K562 (cell line): ENCODE measurements around the gene POU2AF3. TPM values are rescaled to one million over a fixed set of nuclear protein-coding genes. Genes with fewer than 3 reads are reported as not detected.

Source experiments
- ATAC-seq: fragments of 200-7000 bp; cut with Tn5 transposase; 3 replicates; pipeline ENCODE4 v1.9.1; 2020; ENCODE audit warnings: moderate library complexity
- BruUV-seq: library from RNA; stranded (reverse); fragments of 400-500 nt; replicated peaks from 2 replicates; lab custom pipeline; 2021; lab: Mats Ljungman, UMichigan
- CTCF ChIA-PET: fragments of 300-600 bp; formaldehyde crosslinking; extraction: SDS; loops from one replicate; lab custom pipeline; 2021; ENCODE audit warnings: low intra/inter-chr PET ratio; lab: Yijun Ruan, JAX
- POLR2A ChIA-PET: fragments of 300-600, 350-650 bp; sonication (Branson Sonifier 250); formaldehyde crosslinking; extraction: SDS; loops from one replicate; lab custom pipeline; 2021; ENCODE audit warnings: antibody characterized with exemption, inconsistent platforms; lab: Yijun Ruan, JAX
- DNase-seq, 4 experiments: peaks; one replicate each; pipeline versions ENCODE4 v3.0.0 to v3.0.0-alpha.2; 2011 to 2018; ENCODE audit warnings: low spot score in 3 of 4, mixed read lengths in 3 of 4; ENCODE audit errors: extremely low read depth in 1 of 4
- FAIRE-seq: peaks from 2 replicates; lab custom pipeline; 2011; peaks lifted over from hg19 to GRCh38; lab: Jason Lieb, UNC
- H2AFZ ChIP-seq: 2 replicates; pipeline ENCODE4 v1.6.0; 2011; ENCODE audit warnings: low read depth, low read length, control low read depth, inconsistent platforms
- H3K27ac ChIP-seq: fragments of 200-600 bp; 3 replicates; pipeline ENCODE4 v1.8.0; 2011; ENCODE audit warnings: low read depth, mild to moderate bottlenecking, control low read depth, inconsistent platforms, low read length, moderate library complexity, mixed read lengths; ENCODE audit errors: extremely low read depth
- H3K27me3 ChIP-seq, 2 experiments: fragments of 300-600 bp in 1 of 2; 2 replicates in 1 of 2; 3 replicates in 1 of 2; pipeline versions ENCODE4 v1.6.0 to v1.8.0; 2011; ENCODE audit warnings: inconsistent platforms in 2 of 2, low read length in 2 of 2, mild to moderate bottlenecking in 1 of 2, mixed read lengths in 1 of 2, moderate library complexity in 1 of 2; ENCODE audit not compliant: control insufficient read depth in 2 of 2, insufficient read depth in 2 of 2
- H3K36me3 ChIP-seq: fragments of 300-600 bp; 3 replicates; pipeline ENCODE4 v1.8.0; 2011; ENCODE audit warnings: mild to moderate bottlenecking, low read length, inconsistent platforms; ENCODE audit not compliant: control insufficient read depth, insufficient read depth
- H3K4me1 ChIP-seq, 2 experiments: fragments of 200-600 bp in 1 of 2; replicated peaks in 1 of 2; 2 replicates in 1 of 2; 3 replicates in 1 of 2; pipeline versions ENCODE4 v1.5.1 to v1.8.0; 2011; ENCODE audit warnings: inconsistent platforms in 2 of 2, low read length in 2 of 2, mild to moderate bottlenecking in 1 of 2, mixed read lengths in 1 of 2, moderate library complexity in 1 of 2; ENCODE audit not compliant: control insufficient read depth in 2 of 2, insufficient read depth in 2 of 2
- H3K4me2 ChIP-seq: 2 replicates; pipeline ENCODE4 v1.6.1; 2011; ENCODE audit warnings: low read length, control low read depth, inconsistent platforms, mixed read lengths; ENCODE audit not compliant: insufficient read depth
- H3K4me3 ChIP-seq: fragments of 200-600 bp; sonication (generic), shearing (Covaris generic); 2 replicates; pipeline ENCODE4 v1.5.1; 2016; ENCODE audit warnings: control low read depth, inconsistent platforms
- H3K79me2 ChIP-seq: fragments of 200-600 bp; 3 replicates; pipeline ENCODE4 v1.8.0; 2011; ENCODE audit warnings: low read length, inconsistent platforms; ENCODE audit not compliant: control insufficient read depth, insufficient read depth
- H3K9ac ChIP-seq, 2 experiments: 2 replicates each; pipeline versions ENCODE4 v1.6.0 to v1.6.1; 2011; ENCODE audit warnings: low read depth in 2 of 2, low read length in 2 of 2, control low read depth in 1 of 2, inconsistent platforms in 1 of 2, mild to moderate bottlenecking in 1 of 2, mixed read lengths in 1 of 2; ENCODE audit not compliant: insufficient read depth in 1 of 2
- H3K9me1 ChIP-seq: one replicate; pipeline ENCODE4 v1.6.0; 2011; ENCODE audit warnings: inconsistent platforms, mild to moderate bottlenecking, low read length, moderate library complexity; ENCODE audit not compliant: control insufficient read depth, insufficient read depth
- H3K9me3 ChIP-seq: replicated peaks from 2 replicates; pipeline ENCODE4 v1.5.1; 2011; ENCODE audit warnings: low read depth, low read length, inconsistent platforms; ENCODE audit not compliant: control insufficient read depth, insufficient read depth
- H4K20me1 ChIP-seq: replicated peaks from 2 replicates; pipeline ENCODE4 v1.6.1; 2011; ENCODE audit warnings: low read length, inconsistent platforms, mixed read lengths; ENCODE audit not compliant: control insufficient read depth, insufficient read depth
- ATF1 ChIP-seq, 2 experiments: fragments of 450-650 bp in 1 of 2; IDR thresholded peaks; 2 replicates each; pipeline ENCODE4 v1.6.1; 2016; ENCODE audit warnings: missing compliant biosample characterization in 1 of 2, missing genetic modification characterization in 1 of 2
- CBX5 ChIP-seq: IDR thresholded peaks from 2 replicates; pipeline ENCODE4 v1.6.1; 2014; ENCODE audit warnings: low read depth, borderline replicate concordance
- CREM ChIP-seq: IDR thresholded peaks from 2 replicates; pipeline ENCODE4 v1.6.1; 2014; ENCODE audit warnings: antibody characterized with exemption, low read depth
- GABPB1 ChIP-seq: sonication (generic); formaldehyde crosslinking; IDR thresholded peaks from 2 replicates; pipeline ENCODE4 v1.8.0; 2022; ENCODE audit warnings: mild to moderate bottlenecking, missing genetic modification reagents
- HOXB6 ChIP-seq: fragments of 250-450 bp; sonication (Bioruptor Pico); IDR thresholded peaks from 2 replicates; pipeline ENCODE4 v1.5.1; 2022; ENCODE audit warnings: mild to moderate bottlenecking, borderline replicate concordance
- JUNB ChIP-seq: fragments of 450-650 bp; formaldehyde crosslinking; conservative IDR thresholded peaks from 2 replicates; pipeline ENCODE4 v1.4.0; 2020; ENCODE audit warnings: mild to moderate bottlenecking
- KDM1A ChIP-seq, 2 experiments: fragments of 450-650 bp; IDR thresholded peaks; 2 replicates each; pipeline ENCODE4 v1.6.1; 2016; ENCODE audit warnings: mild to moderate bottlenecking in 2 of 2
- MEF2D ChIP-seq: conservative IDR thresholded peaks from 2 replicates; pipeline ENCODE4 v1.6.1; 2016; ENCODE audit warnings: low read depth, missing genetic modification characterization, missing compliant biosample characterization
- TEAD2 ChIP-seq: fragments of 450-650 bp; IDR thresholded peaks from 2 replicates; pipeline ENCODE4 v1.6.1; 2016; ENCODE audit warnings: missing genetic modification characterization, control low read depth, missing compliant biosample characterization
- ZBTB7A ChIP-seq: IDR thresholded peaks from 2 replicates; pipeline ENCODE4 v1.6.1; 2011; ENCODE audit warnings: low read depth, mild to moderate bottlenecking, low read length, moderate library complexity, borderline replicate concordance; ENCODE audit not compliant: control insufficient read depth
- ZFP30 ChIP-seq: fragments of 250-450 bp; sonication (Bioruptor Pico); IDR thresholded peaks from 2 replicates; pipeline ENCODE4 v1.8.0; 2022; ENCODE audit warnings: moderate library complexity, mild to moderate bottlenecking, inconsistent platforms, borderline replicate concordance
- ZNF282 ChIP-seq: sonication (generic); formaldehyde crosslinking; IDR thresholded peaks from 2 replicates; pipeline ENCODE4 v1.8.1; 2023; ENCODE audit warnings: missing genetic modification reagents
- ZNF583 ChIP-seq: fragments of 250-450 bp; sonication (Bioruptor Pico); IDR thresholded peaks from 2 replicates; pipeline ENCODE4 v1.4.0; 2020
- ZNF717 ChIP-seq: fragments of 250-450 bp; sonication (Bioruptor Pico); IDR thresholded peaks from 2 replicates; pipeline ENCODE4 v1.5.0; 2021
- WGBS: fragments of 100-300 bp; shearing (Covaris generic); methylation state at CpG from one replicate; pipeline ENCODE4 v1.1.6; 2016; ENCODE audit warnings: low coverage, mixed read lengths; ENCODE audit not compliant: insufficient coverage; ENCODE audit errors: missing lambda C conversion rate; 5-methylcytosine and 5-hydroxymethylcytosine counted together
- in situ Hi-C: fragments of 300-500 bp; cut with MboI; formaldehyde crosslinking; loops from 4 replicates; pipeline ENCODE4 v1.15.0; 2018; ENCODE audit warnings: inconsistent platforms, mixed read lengths
- intact Hi-C: fragments of 100-400 bp; cut with micrococcal nuclease; formaldehyde crosslinking; loops from 2 replicates; pipeline ENCODE4 v1.14.2; 2022
- polyA plus RNA-seq, 8 experiments: library from polyadenylated mRNA; depleted of rRNA in 4 of 8; stranded (reverse) in 5 of 8; unstranded in 3 of 8; fragments of >200 nt; fragmentation: Nextera tagmentation in 2 of 8; fragmentation: Illumina TruSeq in 1 of 8; extraction: Ambion mirVana in 2 of 8; extraction: Trizol in 1 of 8; gene quantifications; 2 replicates each; pipeline versions ENCODE4 v1.2.1 to v1.2.3, GENCODE V29; 2011 to 2014; ENCODE audit warnings: inconsistent platforms in 1 of 8, missing spikeins in 1 of 8
- total RNA-seq, 7 experiments: library from RNA; depleted of rRNA in 6 of 7; stranded (reverse); fragments of >200 nt in 6 of 7; fragmentation: Illumina TruSeq in 2 of 7; extraction: Trizol in 2 of 7; gene quantifications; 2 replicates each; pipeline versions ENCODE4 v1.2.1 to v1.2.3, GENCODE V29; 2011 to 2021; ENCODE audit warnings: low replicate concordance in 1 of 7
- TF ChIP-seq, protein P1 (sequence below): fragments of 450-650 bp; IDR thresholded peaks from one replicate; pipeline ENCODE4 v1.6.1; 2018; ENCODE audit warnings: mild to moderate bottlenecking, moderate library complexity; ENCODE audit not compliant: partially characterized antibody
- TF ChIP-seq, protein P2 (sequence below): sonication (generic); formaldehyde crosslinking; IDR thresholded peaks from 2 replicates; pipeline ENCODE4 v1.9.0; 2022; ENCODE audit warnings: mild to moderate bottlenecking, missing genetic modification reagents

POU2AF3 gene
- total and polyA plus RNA-seq, 9 of the 15 experiments (the other 6 are each of a cell fraction or from before 2014, with no cell fraction given) = not detected

DNA sequence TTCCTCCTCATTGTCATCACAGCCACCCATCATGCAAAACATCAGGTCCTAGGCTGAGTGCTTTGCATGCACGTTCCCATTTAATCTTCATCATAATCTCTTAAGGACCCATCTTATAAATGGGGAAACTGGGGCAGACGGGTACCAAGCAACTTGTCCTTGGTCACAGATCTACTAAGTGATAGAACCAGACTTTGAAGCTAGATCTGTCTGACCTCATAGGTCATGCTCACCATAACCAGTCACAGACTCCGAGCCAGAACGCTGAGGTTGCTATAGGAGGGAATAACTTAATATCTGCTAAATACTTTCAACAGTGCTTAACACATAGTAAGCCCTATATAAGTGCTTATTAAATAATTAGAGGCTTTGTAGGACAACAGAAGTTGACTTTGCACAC is 37.7 kb downstream of the POU2AF3 start:
- in situ Hi-C loops = no loop called here
- H3K36me3 ChIP-seq = no peaks in the 10 kb centered on the region
- no TSS peak for BruUV-seq
- no peak overlapping the region for H3K9ac ChIP-seq
- no peaks in the 10 kb centered on the region for H3K27me3 ChIP-seq
- no peaks in the 10 kb centered on the region for H3K9me3 ChIP-seq
- no peaks in the 10 kb centered on the region for H3K4me1 ChIP-seq
- H3K9me1 ChIP-seq = no peaks in the 10 kb centered on the region
- no peaks in the 10 kb centered on the region for H4K20me1 ChIP-seq
- no peak for TF ChIP-seq ZNF717 (CRISPR knock-in tag)
- TF ChIP-seq ZBTB7A = no peak
- TF ChIP-seq, protein P1, sequence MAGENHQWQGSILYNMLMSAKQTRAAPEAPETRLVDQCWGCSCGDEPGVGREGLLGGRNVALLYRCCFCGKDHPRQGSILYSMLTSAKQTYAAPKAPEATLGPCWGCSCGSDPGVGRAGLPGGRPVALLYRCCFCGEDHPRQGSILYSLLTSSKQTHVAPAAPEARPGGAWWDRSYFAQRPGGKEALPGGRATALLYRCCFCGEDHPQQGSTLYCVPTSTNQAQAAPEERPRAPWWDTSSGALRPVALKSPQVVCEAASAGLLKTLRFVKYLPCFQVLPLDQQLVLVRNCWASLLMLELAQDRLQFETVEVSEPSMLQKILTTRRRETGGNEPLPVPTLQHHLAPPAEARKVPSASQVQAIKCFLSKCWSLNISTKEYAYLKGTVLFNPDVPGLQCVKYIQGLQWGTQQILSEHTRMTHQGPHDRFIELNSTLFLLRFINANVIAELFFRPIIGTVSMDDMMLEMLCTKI = no peak
- TF ChIP-seq HOXB6 = no peak
- TF ChIP-seq KDM1A (IDR thresholded peaks at IDR 0.05) = no peak
- TF ChIP-seq CBX5 = no peak
- TF ChIP-seq MEF2D (tag) = no peak
- TF ChIP-seq JUNB = no peak
- no peak for TF ChIP-seq ZFP30 (CRISPR knock-in tag)
- TF ChIP-seq GABPB1 (CRISPR knock-in tag) = no peak
- no peak for TF ChIP-seq TEAD2 (tag)
- TF ChIP-seq ATF1 (CRISPR knock-in tag; IDR thresholded peaks at IDR 0.05) = no peak
- TF ChIP-seq ATF1 (tag; IDR thresholded peaks at IDR 0.05) = no peak
- TF ChIP-seq ZNF583 (CRISPR knock-in tag) = no peak
- no peak for TF ChIP-seq ZNF282 (CRISPR knock-in tag)
- TF ChIP-seq, protein P2, sequence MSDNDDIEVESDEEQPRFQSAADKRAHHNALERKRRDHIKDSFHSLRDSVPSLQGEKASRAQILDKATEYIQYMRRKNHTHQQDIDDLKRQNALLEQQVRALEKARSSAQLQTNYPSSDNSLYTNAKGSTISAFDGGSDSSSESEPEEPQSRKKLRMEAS = no peak
- TF ChIP-seq CREM = no peak
- H2AFZ ChIP-seq = no peak overlapping the region
- DNase-seq (no peak), FAIRE-seq (no peak), ATAC-seq (no peak)
- CTCF ChIA-PET = no interaction called here
- POLR2A ChIA-PET = interaction anchor here (1.1 kb wide), 1 partner anchor 8 kb away, joined by 3 read pairs; no protein-coding TSS in a partner anchor
- no peak overlapping the region for H3K4me2 ChIP-seq
- no peak overlapping the region for H3K27ac ChIP-seq
- intact Hi-C loops = no loop called here
- no peaks in the 10 kb centered on the region for H3K79me2 ChIP-seq
- no peak overlapping the region for H3K4me3 ChIP-seq
- 0% methylated on average over 4 of the region's 4 CpGs for WGBS
